CD8-positive, alpha-beta memory T cell (primary cell): ENCODE data around the gene CCSAP. TPM values are rescaled to one million over a fixed set of nuclear protein-coding genes. Genes with fewer than 3 reads are reported as not detected.
A peak's percentile ranks its signal among the peaks of the same experiment; 100 is the strongest.
"Not testable (repeated sequence)": the region's sequence is repeated elsewhere in the genome, so short reads cannot be mapped to it uniquely, and the experiment has no call there.

Experiments
- CTCF ChIA-PET: fragments of 350-600 bp; sonication (Branson Sonifier 250); formaldehyde crosslinking; loops from one replicate; lab custom pipeline; 2021; ENCODE audit warnings: antibody characterized with exemption; lab: Charles Lee
- POLR2A ChIA-PET: fragments of 350-600 bp; sonication (Branson Sonifier 250); formaldehyde crosslinking; loops from one replicate; lab custom pipeline; 2021; ENCODE audit warnings: antibody characterized with exemption; lab: Charles Lee
- DNase-seq, 5 donors: peaks; one replicate each; pipeline versions ENCODE4 v3.0.0 to v3.0.0-alpha.2; 2020 to 2022; ENCODE audit warnings: mixed read lengths in 1 of 5
- H3K27ac ChIP-seq: one replicate; pipeline ENCODE4 v1.7.0; 2013; ENCODE audit warnings: low read depth, mild to moderate bottlenecking, low read length, moderate library complexity
- H3K27me3 ChIP-seq: 2 replicates; pipeline ENCODE4 v1.7.0; 2013; ENCODE audit warnings: low read length, mild to moderate bottlenecking; ENCODE audit not compliant: insufficient read depth, poor library complexity, severe bottlenecking
- H3K36me3 ChIP-seq: 2 replicates; pipeline ENCODE4 v1.7.0; 2013; ENCODE audit warnings: mild to moderate bottlenecking, low read length, moderate library complexity; ENCODE audit not compliant: insufficient read depth
- H3K4me1 ChIP-seq: 2 replicates; pipeline ENCODE4 v1.7.0; 2013; ENCODE audit warnings: mild to moderate bottlenecking, low read length, moderate library complexity; ENCODE audit not compliant: insufficient read depth
- H3K4me3 ChIP-seq: 2 replicates; pipeline ENCODE4 v1.7.0; 2013; ENCODE audit warnings: mild to moderate bottlenecking, low read length
- H3K9me3 ChIP-seq: 2 replicates; pipeline ENCODE4 v1.7.0; 2013; ENCODE audit warnings: mild to moderate bottlenecking, low read length
- H3K27ac Mint-ChIP-seq, 8 donors: one replicate each; pipeline ENCODE4 v1.8.0; 2020 to 2021; ENCODE audit warnings: mixed read lengths in 8 of 8, mild to moderate bottlenecking in 6 of 8, inconsistent platforms in 3 of 8, moderate library complexity in 3 of 8
- H3K27me3 Mint-ChIP-seq, 2 donors: one replicate each; pipeline ENCODE4 v1.8.0; 2020 to 2021; ENCODE audit warnings: mixed read lengths in 2 of 2, mild to moderate bottlenecking in 1 of 2, moderate library complexity in 1 of 2
- H3K36me3 Mint-ChIP-seq, 3 donors: one replicate each; pipeline ENCODE4 v1.8.0; 2020 to 2021; ENCODE audit warnings: mixed read lengths in 3 of 3, inconsistent platforms in 1 of 3, mild to moderate bottlenecking in 1 of 3
- H3K4me1 Mint-ChIP-seq, 3 donors: one replicate each; pipeline ENCODE4 v1.8.0; 2020 to 2021; ENCODE audit warnings: mixed read lengths in 3 of 3, inconsistent platforms in 1 of 3, mild to moderate bottlenecking in 1 of 3
- H3K4me3 Mint-ChIP-seq, 7 donors: one replicate each; pipeline ENCODE4 v1.8.0; 2020 to 2021; ENCODE audit warnings: mixed read lengths in 7 of 7, mild to moderate bottlenecking in 6 of 7, moderate library complexity in 4 of 7, inconsistent platforms in 2 of 7
- H3K9me3 Mint-ChIP-seq, 5 donors: one replicate each; pipeline ENCODE4 v1.8.0; 2020 to 2022; ENCODE audit warnings: mixed read lengths in 5 of 5, mild to moderate bottlenecking in 3 of 5, moderate library complexity in 2 of 5, inconsistent platforms in 1 of 5
- polyA plus RNA-seq: library from polyadenylated mRNA; unstranded; fragments of 300-500 nt; fragmentation: Illumina TruSeq; gene quantifications from one replicate; pipeline ENCODE4 v1.2.3, GENCODE V29; 2021
- total RNA-seq, 2 experiments: library from RNA; stranded (reverse); gene quantifications; one replicate each; pipeline ENCODE4 v1.2.3, GENCODE V29; 2021

CCSAP gene
- total and polyA plus RNA-seq, 3 experiments from 2014 or later, result 2.1 to 4.9 (median 4.4) TPM

DNA sequence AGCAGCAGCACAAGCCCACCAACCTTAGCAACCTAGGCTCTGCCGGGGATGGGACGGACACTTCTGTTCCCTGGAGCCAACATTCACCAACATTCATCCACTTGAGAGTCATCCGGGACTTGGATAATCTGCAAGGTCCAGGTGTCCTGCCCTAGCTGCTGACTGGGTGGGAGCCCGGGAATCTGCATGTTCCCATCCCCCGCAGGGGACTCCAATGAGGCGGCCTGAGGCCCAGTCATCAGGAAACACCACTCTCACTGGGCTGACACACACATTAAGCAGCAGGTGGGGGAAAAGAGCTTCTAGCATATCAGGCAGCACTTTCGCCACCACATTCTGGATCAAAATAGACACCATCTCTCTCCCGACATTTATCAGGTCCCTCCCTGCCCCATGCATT is 38.4 kb upstream of the CCSAP start:
- no peaks in the 10 kb centered on the region for H3K36me3 ChIP-seq
- no peak overlapping the region for H3K4me3 ChIP-seq
- POLR2A ChIA-PET, result no interaction called here
- no peaks in the 10 kb centered on the region for H3K9me3 Mint-ChIP-seq
- H3K4me3 Mint-ChIP-seq, result no peak overlapping the region
- no peaks in the 10 kb centered on the region for H3K9me3 ChIP-seq
- no peaks in the 10 kb centered on the region for H3K4me1 Mint-ChIP-seq
- DNase-seq, result no peak
- H3K4me1 ChIP-seq, result no peaks in the 10 kb centered on the region
- CTCF ChIA-PET, result no interaction called here
- H3K27ac ChIP-seq, result no peak overlapping the region
- H3K27me3 Mint-ChIP-seq, result peaks cover 2 to 14% of the 10 kb centered on the region in 2 donors
- H3K27ac Mint-ChIP-seq, result no peak overlapping the region
- no peaks in the 10 kb centered on the region for H3K36me3 Mint-ChIP-seq
- H3K27me3 ChIP-seq, result no peaks in the 10 kb centered on the region

DNA sequence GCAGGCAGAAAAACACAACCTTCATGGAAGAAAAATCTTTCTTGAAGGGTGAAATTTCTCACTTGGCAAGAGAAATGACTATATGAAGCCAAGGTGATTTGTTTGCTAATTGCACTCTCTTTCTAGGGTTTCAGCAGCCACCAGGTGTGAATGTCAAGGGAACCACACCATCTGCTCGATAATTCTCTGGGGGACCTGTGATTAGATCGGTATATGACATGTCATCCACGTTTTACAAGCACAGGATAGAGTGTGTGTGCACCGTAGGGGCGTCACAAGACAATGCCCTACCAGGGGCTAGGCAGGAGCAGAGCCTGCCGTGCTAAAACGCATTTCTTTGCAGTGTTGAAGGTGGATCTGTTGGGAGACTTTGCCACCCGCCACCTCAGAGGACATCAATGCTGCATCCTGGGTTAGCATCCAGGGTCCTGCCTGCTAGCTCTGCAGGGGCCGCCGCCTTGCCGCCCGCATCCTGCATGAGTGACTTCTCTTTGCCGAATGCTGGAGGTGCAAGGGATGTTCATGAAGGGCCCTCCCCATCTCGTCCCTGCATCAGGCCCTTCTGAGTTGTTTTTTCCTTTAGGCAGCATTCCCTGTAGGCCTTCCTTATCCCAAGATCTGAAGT is 37.8 kb upstream of the CCSAP start:
- Histone ChIP-seq H3K27me3 (no peaks in the 10 kb centered on the region), H3K4me3 (no peak overlapping the region), H3K36me3 (no peaks in the 10 kb centered on the region), H3K4me1 (no peaks in the 10 kb centered on the region), H3K27ac (no peak overlapping the region), H3K9me3 (no peaks in the 10 kb centered on the region)
- CTCF ChIA-PET, result no interaction called here
- H3K9me3 Mint-ChIP-seq, result no peaks in the 10 kb centered on the region
- H3K4me1 Mint-ChIP-seq, result no peaks in the 10 kb centered on the region
- no peak for DNase-seq
- H3K27ac Mint-ChIP-seq, result no peak overlapping the region
- no peaks in the 10 kb centered on the region for H3K36me3 Mint-ChIP-seq
- POLR2A ChIA-PET, result no interaction called here
- no peak overlapping the region for H3K4me3 Mint-ChIP-seq
- H3K27me3 Mint-ChIP-seq, result peaks cover 2 to 18% of the 10 kb centered on the region in 2 donors

DNA sequence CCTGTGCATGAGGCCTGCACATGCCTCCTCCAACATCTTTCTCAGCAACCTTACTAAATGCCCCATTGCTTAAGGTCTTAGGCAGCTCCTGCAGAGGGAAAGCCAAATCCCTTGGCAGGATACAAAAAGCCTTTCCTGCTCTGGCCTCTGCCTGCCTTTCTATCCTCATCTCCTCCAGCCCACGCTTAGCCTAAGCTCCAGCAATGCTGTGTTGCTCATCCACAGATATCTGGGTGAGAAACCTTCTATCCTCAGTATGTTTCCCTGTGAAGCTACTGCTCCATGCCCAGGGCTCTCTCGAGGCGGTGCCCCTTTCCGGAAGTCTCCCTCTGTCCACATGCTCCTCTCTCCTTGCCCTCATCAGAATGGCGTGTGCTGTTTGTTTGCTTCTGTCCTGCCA is 37.0 kb upstream of the CCSAP start:
- no peak overlapping the region for H3K4me3 ChIP-seq
- no peaks in the 10 kb centered on the region for H3K36me3 Mint-ChIP-seq
- DNase-seq, result no peak
- H3K4me1 Mint-ChIP-seq, result no peaks in the 10 kb centered on the region
- H3K9me3 Mint-ChIP-seq, result no peaks in the 10 kb centered on the region
- H3K4me3 Mint-ChIP-seq, result no peak overlapping the region
- H3K36me3 ChIP-seq, result no peaks in the 10 kb centered on the region
- H3K27me3 ChIP-seq, result no peaks in the 10 kb centered on the region
- H3K27ac Mint-ChIP-seq, result peak overlapping the region in 1 of 8 donors; percentile 52
- ChIA-PET POLR2A (no interaction called here), CTCF (no interaction called here)
- no peaks in the 10 kb centered on the region for H3K9me3 ChIP-seq
- H3K27ac ChIP-seq, result no peak overlapping the region
- H3K4me1 ChIP-seq, result no peaks in the 10 kb centered on the region
- H3K27me3 Mint-ChIP-seq, result peaks cover 2 to 20% of the 10 kb centered on the region in 2 donors

DNA sequence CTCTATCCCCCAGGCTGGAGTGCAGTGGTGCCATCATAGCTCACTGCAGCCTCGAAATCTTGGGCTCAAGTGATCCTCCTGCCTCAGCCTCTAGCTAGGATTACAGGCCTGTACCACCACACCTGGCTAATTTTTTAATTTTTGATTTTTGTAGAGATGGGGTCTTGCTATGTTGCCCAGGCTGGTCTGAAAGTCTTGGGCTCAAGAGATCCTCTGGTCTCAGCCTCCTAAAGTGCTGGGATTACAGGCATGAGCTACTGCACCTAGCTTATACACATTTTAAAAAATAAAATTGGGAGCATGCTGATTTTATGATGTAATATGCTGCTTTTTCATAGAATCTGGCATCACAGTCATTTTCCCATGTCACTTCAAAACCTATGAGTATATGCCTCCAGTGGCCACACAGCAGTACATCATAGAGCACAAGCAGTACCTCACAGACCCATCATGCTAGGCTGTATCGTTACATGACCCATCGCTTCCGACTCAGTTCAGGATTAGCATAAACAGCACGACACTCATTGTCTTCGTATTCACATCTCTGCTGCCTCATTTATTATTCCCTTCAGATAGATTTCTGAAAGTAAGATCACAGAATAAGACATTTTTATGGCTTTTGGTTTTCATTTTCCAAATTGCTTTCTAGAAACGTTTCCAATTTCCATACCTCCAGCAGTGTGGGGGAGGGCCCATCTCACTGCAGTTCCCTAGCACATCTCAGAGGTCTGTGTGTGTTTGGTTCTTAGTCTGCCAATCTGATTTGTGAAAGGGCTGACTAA is 35.9 kb upstream of the CCSAP start:
- Histone ChIP-seq H3K4me3 (no peak overlapping the region), H3K27me3 (no peaks in the 10 kb centered on the region), H3K27ac (no peak overlapping the region), H3K9me3 (no peaks in the 10 kb centered on the region), H3K4me1 (no peaks in the 10 kb centered on the region), H3K36me3 (no peaks in the 10 kb centered on the region)
- H3K4me3 Mint-ChIP-seq, result no peak overlapping the region
- ChIA-PET POLR2A (no interaction called here), CTCF (interaction anchor here (1.0 kb wide), 1 partner anchor 9 kb away, joined by 4 read pairs; no protein-coding TSS in a partner anchor)
- no peak for DNase-seq
- no peaks in the 10 kb centered on the region for H3K9me3 Mint-ChIP-seq
- H3K36me3 Mint-ChIP-seq, result no peaks in the 10 kb centered on the region
- no peak overlapping the region for H3K27ac Mint-ChIP-seq
- H3K27me3 Mint-ChIP-seq, result peaks cover 2 to 12% of the 10 kb centered on the region in 2 donors
- H3K4me1 Mint-ChIP-seq, result no peaks in the 10 kb centered on the region

DNA sequence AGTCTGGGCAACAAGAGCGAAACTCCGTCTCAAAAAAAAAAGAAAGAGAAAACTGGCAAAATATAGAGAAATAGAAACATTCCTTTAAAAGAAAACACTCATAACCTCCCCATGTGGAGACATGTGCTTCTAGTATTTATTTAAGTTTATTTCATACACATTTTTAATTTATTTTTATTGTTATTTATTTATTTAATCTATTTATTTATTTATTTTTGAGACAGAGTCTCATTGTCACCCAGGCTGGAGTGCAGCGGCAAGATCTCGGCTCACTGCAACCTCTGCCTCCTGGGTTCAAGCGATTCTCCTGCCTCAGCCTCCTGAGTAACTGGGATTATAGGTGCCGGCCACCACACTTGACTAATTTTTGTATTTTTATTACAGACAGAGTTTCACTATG is 35.2 kb upstream of the CCSAP start:
- H3K27ac Mint-ChIP-seq, H3K9me3 ChIP-seq, DNase-seq, H3K4me1 ChIP-seq, H3K4me3 Mint-ChIP-seq, H3K27me3 ChIP-seq, POLR2A ChIA-PET, H3K27ac ChIP-seq, H3K36me3 ChIP-seq, H3K4me3 ChIP-seq, H3K4me1 Mint-ChIP-seq, H3K36me3 Mint-ChIP-seq, H3K9me3 Mint-ChIP-seq: not testable (repeated sequence)
- peaks cover 6 to 11% of the 10 kb centered on the region in 2 donors for H3K27me3 Mint-ChIP-seq
- CTCF ChIA-PET, result interaction anchor here (1.0 kb wide), 1 partner anchor 9 kb away, joined by 4 read pairs; no protein-coding TSS in a partner anchor

DNA sequence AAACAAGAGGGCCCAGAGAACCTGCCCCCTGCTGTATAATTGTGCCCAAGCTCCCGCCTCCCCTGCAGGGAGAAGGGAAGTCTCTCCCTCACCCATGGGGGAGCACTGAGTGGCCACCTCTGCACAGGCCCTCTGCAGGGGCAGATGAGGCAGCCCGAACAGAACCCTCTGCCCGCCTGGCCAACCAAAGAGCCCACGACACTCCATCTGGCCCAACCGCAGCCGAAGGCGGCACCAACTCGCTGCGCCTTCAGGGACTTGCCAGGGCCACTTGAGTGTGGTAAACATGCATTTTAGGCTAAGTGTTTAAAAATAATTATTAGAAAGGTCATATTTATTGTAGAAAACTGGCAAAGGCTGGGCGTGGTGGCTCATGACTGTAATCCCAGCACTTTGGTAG is 34.6 kb upstream of the CCSAP start:
- H3K27ac Mint-ChIP-seq, result no peak overlapping the region
- DNase-seq, result no peak
- no peaks in the 10 kb centered on the region for H3K4me1 Mint-ChIP-seq

DNA sequence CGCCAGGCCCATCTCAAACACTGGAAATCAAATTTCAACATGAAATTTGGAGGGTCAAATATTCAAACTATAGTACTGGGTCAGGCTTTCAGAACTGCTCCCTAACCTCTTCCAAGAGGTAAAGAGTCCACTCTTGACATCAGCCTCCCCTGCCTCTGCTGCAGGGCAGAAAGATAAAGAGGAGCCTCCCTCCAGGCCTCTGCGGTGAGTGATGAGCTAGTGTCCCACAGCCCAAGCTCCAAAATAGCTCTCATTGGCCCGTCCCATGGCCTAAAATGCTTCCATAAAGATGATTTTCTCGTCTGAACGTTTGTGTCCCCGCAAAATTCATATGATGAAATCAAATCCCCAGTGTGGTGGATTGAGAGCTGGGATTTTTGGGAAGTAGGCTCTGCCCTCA is 33.7 kb upstream of the CCSAP start:
- CTCF ChIA-PET, result no interaction called here
- H3K27ac ChIP-seq, result no peak overlapping the region

More for the DNA sequence above, 34.6 kb upstream of the CCSAP start:
- Mint-ChIP-seq H3K27me3 (peaks cover 7 to 11% of the 10 kb centered on the region in 2 donors), H3K4me3 (no peak overlapping the region), H3K9me3 (no peaks in the 10 kb centered on the region), H3K36me3 (no peaks in the 10 kb centered on the region)
- no peaks in the 10 kb centered on the region for H3K4me1 ChIP-seq
- no peaks in the 10 kb centered on the region for H3K36me3 ChIP-seq
- H3K9me3 ChIP-seq, result no peaks in the 10 kb centered on the region
- CTCF ChIA-PET, result no interaction called here
- no peak overlapping the region for H3K4me3 ChIP-seq
- no peak overlapping the region for H3K27ac ChIP-seq
- POLR2A ChIA-PET, result no interaction called here
- H3K27me3 ChIP-seq, result no peaks in the 10 kb centered on the region

DNA sequence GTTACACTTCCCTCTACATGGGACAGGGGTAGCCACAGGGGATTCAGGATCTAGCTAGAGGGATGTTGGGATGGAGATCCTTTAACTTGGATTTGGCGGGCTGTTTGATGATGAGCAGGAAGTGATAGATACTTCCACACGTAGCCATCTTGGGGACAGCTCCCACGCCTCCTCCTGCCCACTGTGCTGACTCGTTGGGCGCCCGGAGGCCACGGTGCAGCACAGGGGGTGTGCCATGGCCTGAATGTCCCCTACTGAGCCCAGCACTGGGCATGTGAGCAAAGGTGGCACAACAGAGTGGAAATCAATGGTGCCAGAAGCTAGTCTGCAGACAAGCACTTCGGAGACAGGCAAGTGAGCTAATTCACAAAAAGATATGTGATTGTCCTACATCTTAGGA is 31.6 kb upstream of the CCSAP start:
- H3K9me3 Mint-ChIP-seq, result no peaks in the 10 kb centered on the region
- no peaks in the 10 kb centered on the region for H3K36me3 Mint-ChIP-seq
- DNase-seq, result no peak
- ChIA-PET CTCF (interaction anchor here (1.8 kb wide), 1 partner anchor 93 kb away, joined by 5 read pairs; no protein-coding TSS in a partner anchor), POLR2A (no interaction called here)
- H3K4me1 Mint-ChIP-seq, result peaks cover 0 to 4% (median 0%) of the 10 kb centered on the region in 3 donors
- no peak overlapping the region for H3K4me3 ChIP-seq
- no peaks in the 10 kb centered on the region for H3K36me3 ChIP-seq
- peaks cover 8 to 19% of the 10 kb centered on the region in 2 donors for H3K27me3 Mint-ChIP-seq
- no peak overlapping the region for H3K4me3 Mint-ChIP-seq
- H3K27me3 ChIP-seq, result no peaks in the 10 kb centered on the region
- no peak overlapping the region for H3K27ac Mint-ChIP-seq
- H3K4me1 ChIP-seq, result no peaks in the 10 kb centered on the region
- no peak overlapping the region for H3K27ac ChIP-seq
- no peaks in the 10 kb centered on the region for H3K9me3 ChIP-seq

More for the DNA sequence above, 33.7 kb upstream of the CCSAP start:
- POLR2A ChIA-PET, result no interaction called here
- Histone ChIP-seq H3K4me1 (no peaks in the 10 kb centered on the region), H3K36me3 (no peaks in the 10 kb centered on the region), H3K4me3 (no peak overlapping the region), H3K9me3 (no peaks in the 10 kb centered on the region), H3K27me3 (no peaks in the 10 kb centered on the region)
- no peaks in the 10 kb centered on the region for H3K4me1 Mint-ChIP-seq
- no peak for DNase-seq
- H3K4me3 Mint-ChIP-seq, result no peak overlapping the region
- peaks cover 8 to 10% of the 10 kb centered on the region in 2 donors for H3K27me3 Mint-ChIP-seq
- no peak overlapping the region for H3K27ac Mint-ChIP-seq
- H3K9me3 Mint-ChIP-seq, result no peaks in the 10 kb centered on the region
- no peaks in the 10 kb centered on the region for H3K36me3 Mint-ChIP-seq
